Measurements from ENCODE around the gene RGS3.

Gene RGS3

GRCh38 chr9:113444736-113445135, 18.8 kb upstream of the RGS3 start:
- no peaks in the 10 kb centered on the region for H3K27me3 ChIP-seq (ENCODE audit: insufficient read depth, low read length)
- H3K4me1 ChIP-seq (ENCODE audit: insufficient read depth, low read length): peaks cover 3% of the 10 kb centered on the region; the same call in 1 of the 2 replicates
- H3K4me3 ChIP-seq (ENCODE audit: low read length): no peak overlapping the region
- no peak overlapping the region for H3K9ac ChIP-seq (ENCODE audit: low read depth, low read length)
- no peak overlapping the region for H3K27ac ChIP-seq (ENCODE audit: low read length)
- H3K36me3 ChIP-seq (ENCODE audit: insufficient read depth, low read depth, low read length): no peaks in the 10 kb centered on the region
- H3K9me3 ChIP-seq (ENCODE audit: insufficient read depth, low read depth, low read length): no peaks in the 10 kb centered on the region

GRCh38 chr9:113446323-113446740, 17.2 kb upstream of the RGS3 start:
- H3K9me3 ChIP-seq (ENCODE audit: insufficient read depth, low read depth, low read length): no peaks in the 10 kb centered on the region
- no peak overlapping the region for H3K4me3 ChIP-seq (ENCODE audit: low read length)
- no peaks in the 10 kb centered on the region for H3K36me3 ChIP-seq (ENCODE audit: insufficient read depth, low read depth, low read length)
- H3K27ac ChIP-seq (ENCODE audit: low read length): no peak overlapping the region
- no peaks in the 10 kb centered on the region for H3K27me3 ChIP-seq (ENCODE audit: insufficient read depth, low read length)
- H3K4me1 ChIP-seq (ENCODE audit: insufficient read depth, low read length): peaks cover 3% of the 10 kb centered on the region; the same call in 1 of the 2 replicates
- no peak overlapping the region for H3K9ac ChIP-seq (ENCODE audit: low read depth, low read length)

- no peak overlapping the region for H3K4me3 ChIP-seq (ENCODE audit: low read length)
- H3K9me3 ChIP-seq (ENCODE audit: insufficient read depth, low read depth, low read length): no peaks in the 10 kb centered on the region
- no peak overlapping the region for H3K9ac ChIP-seq (ENCODE audit: low read depth, low read length)
- no peaks in the 10 kb centered on the region for H3K27me3 ChIP-seq (ENCODE audit: insufficient read depth, low read length)
- H3K36me3 ChIP-seq (ENCODE audit: insufficient read depth, low read depth, low read length): no peaks in the 10 kb centered on the region
- H3K27ac ChIP-seq (ENCODE audit: low read length): no peak overlapping the region
- H3K4me1 ChIP-seq (ENCODE audit: insufficient read depth, low read length): peaks cover 3% of the 10 kb centered on the region; the same call in 1 of the 2 replicates
Measured at GRCh38 chr9:113449376-113449775, 14.2 kb upstream of the RGS3 start.

GRCh38 chr9:113452113-113452605, 11.4 kb upstream of the RGS3 start:
- Histone ChIP-seq H3K9ac (ENCODE audit: low read depth, low read length) (no peak overlapping the region), H3K9me3 (ENCODE audit: insufficient read depth, low read depth, low read length) (no peaks in the 10 kb centered on the region), H3K27ac (ENCODE audit: low read length) (no peak overlapping the region), H3K4me3 (ENCODE audit: low read length) (no peak overlapping the region), H3K36me3 (ENCODE audit: insufficient read depth, low read depth, low read length) (no peaks in the 10 kb centered on the region), H3K4me1 (ENCODE audit: insufficient read depth, low read length) (peaks cover 12% of the 10 kb centered on the region; the same call in 1 of the 2 replicates), H3K27me3 (ENCODE audit: insufficient read depth, low read length) (no peaks in the 10 kb centered on the region)

- no peak overlapping the region for H3K4me3 ChIP-seq (ENCODE audit: low read length)
- H3K36me3 ChIP-seq (ENCODE audit: insufficient read depth, low read depth, low read length): no peaks in the 10 kb centered on the region
- peak overlapping the region; percentile 38; the same call in 1 of the 2 replicates for H3K9ac ChIP-seq (ENCODE audit: low read depth, low read length)
- H3K4me1 ChIP-seq (ENCODE audit: insufficient read depth, low read length): peaks cover 12% of the 10 kb centered on the region; the same call in 1 of the 2 replicates
- no peaks in the 10 kb centered on the region for H3K27me3 ChIP-seq (ENCODE audit: insufficient read depth, low read length)
- no peaks in the 10 kb centered on the region for H3K9me3 ChIP-seq (ENCODE audit: insufficient read depth, low read depth, low read length)
- H3K27ac ChIP-seq (ENCODE audit: low read length): no peak overlapping the region
Measured at GRCh38 chr9:113454914-113455761, 8.4 kb upstream of the RGS3 start.

GRCh38 chr9:113456235-113456634, 7.3 kb upstream of the RGS3 start:
- Histone ChIP-seq H3K9ac (ENCODE audit: low read depth, low read length) (no peak overlapping the region), H3K36me3 (ENCODE audit: insufficient read depth, low read depth, low read length) (no peaks in the 10 kb centered on the region), H3K27ac (ENCODE audit: low read length) (no peak overlapping the region)

GRCh38 chr9:113461285-113461684, 2.2 kb upstream of the RGS3 start:
- Histone ChIP-seq H3K4me1 (ENCODE audit: insufficient read depth, low read length) (peaks cover under 1% of the 10 kb centered on the region; the same call in 1 of the 2 replicates), H3K27ac (ENCODE audit: low read length) (no peak overlapping the region), H3K9me3 (ENCODE audit: insufficient read depth, low read depth, low read length) (no peaks in the 10 kb centered on the region), H3K4me3 (ENCODE audit: low read length) (no peak overlapping the region), H3K27me3 (ENCODE audit: insufficient read depth, low read length) (peaks cover 46% of the 10 kb centered on the region), H3K36me3 (ENCODE audit: insufficient read depth, low read depth, low read length) (no peaks in the 10 kb centered on the region), H3K9ac (ENCODE audit: low read depth, low read length) (no peak overlapping the region)

More at GRCh38 chr9:113456235-113456634, 7.3 kb upstream of the RGS3 start:
- Histone ChIP-seq H3K4me1 (ENCODE audit: insufficient read depth, low read length) (peaks cover 12% of the 10 kb centered on the region; the same call in 1 of the 2 replicates), H3K27me3 (ENCODE audit: insufficient read depth, low read length) (peaks cover 6% of the 10 kb centered on the region; the same call in 1 of the 2 replicates), H3K4me3 (ENCODE audit: low read length) (no peak overlapping the region), H3K9me3 (ENCODE audit: insufficient read depth, low read depth, low read length) (no peaks in the 10 kb centered on the region)

GRCh38 chr9:113461943-113462342, 1.6 kb upstream of the RGS3 start:
- Histone ChIP-seq H3K9me3 (ENCODE audit: insufficient read depth, low read depth, low read length) (no peaks in the 10 kb centered on the region), H3K27ac (ENCODE audit: low read length) (no peak overlapping the region), H3K4me1 (ENCODE audit: insufficient read depth, low read length) (no peaks in the 10 kb centered on the region; the same call in 1 of the 2 replicates), H3K9ac (ENCODE audit: low read depth, low read length) (no peak overlapping the region), H3K36me3 (ENCODE audit: insufficient read depth, low read depth, low read length) (no peaks in the 10 kb centered on the region), H3K27me3 (ENCODE audit: insufficient read depth, low read length) (peaks cover 46% of the 10 kb centered on the region), H3K4me3 (ENCODE audit: low read length) (no peak overlapping the region)

- peak overlapping the region; percentile 74; the same call in 1 of the 2 replicates for H3K4me3 ChIP-seq (ENCODE audit: low read length)
- no peaks in the 10 kb centered on the region for H3K36me3 ChIP-seq (ENCODE audit: insufficient read depth, low read depth, low read length)
- peak overlapping the region; percentile 52; the same call in 1 of the 2 replicates for H3K9ac ChIP-seq (ENCODE audit: low read depth, low read length)
- H3K4me1 ChIP-seq (ENCODE audit: insufficient read depth, low read length): no peaks in the 10 kb centered on the region; the same call in 1 of the 2 replicates
- no peak overlapping the region for H3K27ac ChIP-seq (ENCODE audit: low read length)
- H3K27me3 ChIP-seq (ENCODE audit: insufficient read depth, low read length): peaks cover 46% of the 10 kb centered on the region
- no peaks in the 10 kb centered on the region for H3K9me3 ChIP-seq (ENCODE audit: insufficient read depth, low read depth, low read length)
Measured at GRCh38 chr9:113462781-113463286, 693 bp upstream of the RGS3 start.

- H3K4me3 ChIP-seq (ENCODE audit: low read length): peak overlapping the region; percentile 74
- H3K4me1 ChIP-seq (ENCODE audit: insufficient read depth, low read length): no peaks in the 10 kb centered on the region; the same call in 1 of the 2 replicates
- no peaks in the 10 kb centered on the region for H3K9me3 ChIP-seq (ENCODE audit: insufficient read depth, low read depth, low read length)
- no peak overlapping the region for H3K27ac ChIP-seq (ENCODE audit: low read length)
- H3K27me3 ChIP-seq (ENCODE audit: insufficient read depth, low read length): peaks cover 46% of the 10 kb centered on the region
- peak overlapping the region; percentile 72; the same call in 1 of the 2 replicates for H3K9ac ChIP-seq (ENCODE audit: low read depth, low read length)
- no peaks in the 10 kb centered on the region for H3K36me3 ChIP-seq (ENCODE audit: insufficient read depth, low read depth, low read length)
Measured at GRCh38 chr9:113464286-113464660, 746 bp downstream of the RGS3 start.

GRCh38 chr9:113465599-113466140, 2.1 kb downstream of the RGS3 start:
- Histone ChIP-seq H3K4me1 (ENCODE audit: insufficient read depth, low read length) (no peaks in the 10 kb centered on the region; the same call in 1 of the 2 replicates), H3K9me3 (ENCODE audit: insufficient read depth, low read depth, low read length) (no peaks in the 10 kb centered on the region), H3K27ac (ENCODE audit: low read length) (no peak overlapping the region), H3K27me3 (ENCODE audit: insufficient read depth, low read length) (peaks cover 46% of the 10 kb centered on the region), H3K4me3 (ENCODE audit: low read length) (no peak overlapping the region), H3K9ac (ENCODE audit: low read depth, low read length) (no peak overlapping the region), H3K36me3 (ENCODE audit: insufficient read depth, low read depth, low read length) (no peaks in the 10 kb centered on the region)

All from iPS-20b (cell line).